SKM-1 (cell line): Measurements from ENCODE around the gene NLK.
"Not testable (repeated sequence)": the region's sequence is repeated elsewhere in the genome, so short reads cannot be mapped to it uniquely, and the experiment has no call there.

ENCODE experiments used
- DNase-seq: peaks from one replicate; lab custom pipeline; 2025; ENCODE audit not compliant: unreplicated experiment; lab: John Stamatoyannopoulos, UW

The NLK gene

DNA sequence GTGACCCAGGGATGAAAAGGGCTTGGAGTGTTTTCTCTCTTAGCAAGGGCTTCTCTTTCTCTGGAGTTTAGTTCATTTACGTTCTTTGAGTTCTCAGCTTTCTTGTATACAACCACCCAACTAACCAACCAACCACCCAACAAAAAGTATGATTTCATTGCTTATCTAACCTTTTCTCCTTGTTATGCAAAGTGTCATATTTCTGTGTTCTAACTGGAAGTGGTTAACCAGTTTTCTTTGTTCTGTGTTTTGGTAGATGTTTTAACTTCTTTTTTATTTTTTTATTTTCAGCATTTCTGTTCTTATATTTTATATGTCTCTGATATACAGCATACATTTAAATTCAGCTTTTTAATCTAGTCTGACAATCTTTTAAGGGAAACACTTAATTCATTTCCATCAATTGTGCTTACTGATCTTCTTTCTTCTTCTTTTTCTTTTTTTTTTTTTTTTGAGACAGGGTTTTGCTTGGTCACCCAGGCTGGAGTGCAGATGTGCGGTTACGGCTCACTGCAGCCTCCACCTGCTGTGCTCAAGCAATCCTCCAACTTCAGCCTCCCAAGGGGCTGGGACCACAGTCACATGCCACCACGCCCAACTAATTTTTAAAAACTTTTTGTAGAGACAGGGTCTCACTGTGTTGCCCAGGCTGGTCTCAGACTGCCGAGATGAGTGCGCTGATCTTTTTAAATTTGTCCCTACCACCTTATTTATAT, 29.6 kb downstream of the NLK start:
- DNase-seq: no peak

DNA sequence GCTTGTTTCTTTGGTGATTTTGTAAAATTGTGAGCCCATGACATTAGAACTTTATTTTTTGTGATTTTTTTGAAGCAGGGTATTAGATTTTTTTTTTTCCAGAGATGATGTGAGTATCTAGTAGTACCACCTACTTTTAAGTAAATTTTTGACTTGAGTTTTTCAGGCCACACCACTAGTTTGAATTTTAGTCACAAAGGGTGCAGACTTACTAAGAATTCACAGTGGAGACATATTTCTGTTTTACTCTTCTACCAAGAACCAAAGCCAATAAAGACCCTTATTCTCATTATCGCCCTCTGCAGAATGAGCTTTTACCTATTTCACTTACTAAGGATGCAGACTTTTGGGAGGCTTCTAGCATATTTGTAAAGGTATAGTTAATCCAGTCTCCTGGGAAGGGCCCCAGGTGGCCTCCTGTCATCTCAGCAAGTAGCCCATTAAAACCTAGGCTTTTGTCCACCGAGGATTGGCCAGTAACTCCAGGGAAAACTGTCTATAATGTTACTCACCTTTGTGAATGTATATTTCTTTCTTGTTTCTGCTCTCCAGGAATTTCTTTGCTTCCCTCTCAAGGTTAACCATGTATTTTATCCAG, 30.6 kb downstream of the NLK start:
- no peak for DNase-seq

GRCh38 chr17:28074010-28074409, 31.5 kb downstream of the NLK start:
- DNase-seq: no peak

GRCh38 chr17:28076144-28076543, 33.7 kb downstream of the NLK start:
- no peak for DNase-seq

- not testable (repeated sequence) for DNase-seq
Measured at GRCh38 chr17:28077140-28077539, 34.7 kb downstream of the NLK start.

DNA sequence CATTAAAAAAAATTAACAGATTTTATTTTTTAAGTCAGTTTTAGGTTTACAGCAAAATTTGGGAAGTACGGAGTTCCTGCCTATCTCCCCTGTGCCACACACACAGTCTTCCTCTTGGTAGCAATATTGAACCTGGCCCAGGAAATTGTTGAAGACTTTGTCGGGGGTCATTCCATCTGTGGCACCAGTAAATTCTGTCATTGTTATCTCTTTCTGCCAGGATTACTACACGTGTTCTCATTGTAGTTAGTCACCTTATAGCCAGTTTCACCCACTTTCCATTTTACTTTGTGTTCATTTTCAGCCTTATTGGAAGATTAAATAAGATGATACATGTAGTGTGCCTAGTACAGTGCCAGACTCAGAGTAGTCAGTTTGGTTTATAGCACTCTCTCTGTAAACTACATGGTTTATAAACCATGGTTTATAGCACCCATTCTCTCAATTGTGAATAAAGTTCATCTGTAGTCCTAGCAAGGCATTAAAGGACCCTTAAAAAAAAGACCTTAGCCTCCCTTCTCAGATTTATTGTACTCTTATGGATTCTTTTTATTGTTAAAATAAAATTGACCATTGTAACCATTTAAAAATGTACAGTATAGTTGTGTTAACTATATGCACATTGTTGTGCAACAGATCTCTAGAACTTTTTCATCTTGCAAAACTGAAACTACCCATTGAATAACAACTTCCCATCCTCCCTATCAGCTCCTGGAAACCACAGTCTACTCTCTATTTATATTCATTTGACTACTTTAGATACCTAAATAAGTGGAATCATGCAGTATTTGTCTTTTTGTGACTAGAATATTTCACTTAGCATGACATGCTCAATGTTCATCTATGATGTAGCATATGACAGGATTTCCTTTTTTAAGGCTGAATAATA, 36.1 kb downstream of the NLK start:
- DNase-seq: no peak

- DNase-seq: no peak
Measured at GRCh38 chr17:28081467-28081866, 39.0 kb downstream of the NLK start.

GRCh38 chr17:28085766-28086165, 43.3 kb downstream of the NLK start:
- DNase-seq: no peak

- DNase-seq: no peak
Measured at GRCh38 chr17:28086519-28086918, 44.0 kb downstream of the NLK start.

DNA sequence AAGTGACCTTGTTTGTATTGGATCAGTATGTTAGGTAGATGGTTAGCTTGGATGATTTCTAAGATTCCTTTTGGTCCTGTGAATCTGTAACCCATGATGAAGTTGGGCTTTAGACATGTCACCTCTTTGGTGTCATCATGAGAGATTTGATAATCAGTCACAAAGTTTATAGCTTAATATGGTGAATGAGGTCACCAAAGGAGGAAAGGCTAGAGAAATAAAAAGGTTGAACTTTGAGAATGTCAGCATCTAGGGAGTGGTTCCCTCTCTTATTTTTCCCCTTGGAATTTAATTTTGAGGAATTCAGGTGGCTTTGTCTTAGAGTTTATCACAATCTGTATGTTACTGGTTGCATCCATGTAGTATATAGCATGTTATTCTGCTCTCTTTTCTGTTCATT, 45.3 kb downstream of the NLK start:
- no peak for DNase-seq

DNA sequence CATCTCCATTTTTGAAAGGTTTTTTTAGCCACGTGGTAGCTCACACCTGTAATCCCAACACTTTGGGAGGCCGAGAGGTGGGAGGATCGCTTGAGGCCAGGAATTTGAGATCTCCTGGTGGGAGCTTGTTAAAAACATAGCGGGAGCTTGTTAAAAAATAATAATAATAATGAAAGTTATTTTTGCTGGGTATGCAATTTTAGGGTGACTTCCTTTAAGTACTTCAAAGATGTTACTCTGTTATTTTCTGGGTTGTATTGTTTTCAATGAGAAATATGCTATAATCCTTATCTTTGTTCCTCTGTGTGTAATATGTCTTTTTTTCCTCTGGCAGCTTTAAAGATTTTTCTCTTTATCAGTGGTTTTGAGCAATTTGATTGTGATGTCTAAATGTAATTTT, 48.1 kb downstream of the NLK start:
- DNase-seq: no peak

- DNase-seq: no peak
Measured at GRCh38 chr17:28092088-28092487, 49.6 kb downstream of the NLK start.

DNA sequence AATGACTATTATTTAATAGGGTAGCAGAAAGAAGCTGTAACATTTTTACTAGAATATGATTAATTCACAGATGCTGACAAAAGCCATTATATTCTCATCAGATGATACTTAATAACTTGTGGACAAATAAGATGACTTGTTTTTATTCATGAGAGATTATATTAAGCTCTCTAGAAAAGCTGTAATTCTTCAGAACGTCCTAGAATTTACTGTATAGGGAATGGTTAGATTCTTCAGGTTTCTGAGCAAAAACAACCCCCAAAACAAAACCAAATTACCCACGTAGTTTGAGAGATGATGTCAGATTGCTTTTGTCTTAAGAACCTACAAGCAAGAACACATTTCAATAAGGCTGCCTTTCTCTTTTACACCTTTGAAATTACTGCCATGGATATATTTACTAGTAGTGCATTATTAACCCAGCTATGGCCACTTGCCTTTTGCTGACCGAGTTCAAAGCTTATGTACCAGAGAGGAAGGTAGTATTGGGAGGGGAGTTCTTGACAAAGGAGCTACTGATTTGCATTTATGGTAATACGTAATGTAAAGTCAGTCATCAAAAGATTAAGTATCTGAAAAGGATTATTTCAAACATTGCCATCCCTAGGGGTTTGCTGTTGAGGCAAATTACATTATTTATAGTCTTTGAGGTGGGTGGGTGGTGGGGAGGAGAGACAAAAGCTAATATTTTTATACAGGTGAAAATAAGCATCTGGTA, 51.7 kb downstream of the NLK start:
- DNase-seq: no peak

DNA sequence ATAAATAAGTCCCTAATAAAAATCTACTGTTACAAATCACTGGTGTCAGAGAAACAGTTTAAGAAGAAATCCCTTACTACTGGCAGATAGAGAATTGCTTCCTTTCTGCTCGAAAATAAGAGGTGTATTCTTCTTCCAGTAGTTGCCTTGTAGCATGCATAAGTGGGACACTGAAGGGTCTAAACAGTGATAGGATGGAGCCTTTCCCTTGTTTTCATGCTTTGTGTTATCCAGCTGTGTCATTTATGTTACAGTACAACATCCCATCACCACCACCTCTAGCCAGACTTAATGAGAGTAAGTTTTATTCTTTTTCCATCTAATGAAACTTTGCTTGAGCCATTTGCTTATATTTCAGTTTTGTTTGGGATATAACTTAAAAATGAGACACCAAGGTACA, 54.3 kb downstream of the NLK start:
- DNase-seq: no peak

DNA sequence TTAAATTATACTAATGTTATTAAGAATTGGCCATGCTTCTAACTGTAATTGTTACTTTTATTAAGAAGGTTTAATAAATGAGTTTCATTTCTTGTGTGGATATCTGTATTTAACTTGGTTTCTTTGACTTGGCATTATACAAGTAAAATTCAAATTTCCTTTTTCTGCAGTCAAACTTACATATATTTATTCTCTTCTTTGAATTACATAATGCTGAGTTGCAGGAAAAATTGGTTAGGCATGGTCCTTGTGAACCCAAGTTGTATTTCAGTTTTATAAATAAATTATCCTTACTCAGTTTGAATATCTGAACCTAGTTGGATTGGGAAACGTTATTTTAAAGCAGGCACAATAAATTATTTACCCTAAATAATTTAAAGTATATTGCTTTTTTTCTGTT, 54.8 kb downstream of the NLK start:
- no peak for DNase-seq

DNA sequence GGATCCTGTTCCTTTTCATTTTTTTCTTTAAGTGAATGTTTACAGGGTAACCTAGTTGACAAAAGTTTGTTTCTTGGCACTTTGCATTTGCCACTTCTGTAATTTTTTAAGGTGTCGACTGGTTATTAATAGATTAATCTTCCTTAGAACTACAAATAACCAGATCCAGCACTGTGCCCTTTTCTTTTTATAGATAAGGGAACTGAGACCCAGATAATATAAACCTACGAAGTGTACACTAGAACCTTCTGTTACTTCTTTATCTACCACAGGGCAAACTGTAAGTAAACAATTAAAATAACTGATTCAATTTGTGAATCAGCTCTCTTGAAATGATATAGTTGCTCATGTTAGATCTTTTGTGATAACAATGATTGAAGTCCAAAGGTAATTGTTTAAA, 55.4 kb downstream of the NLK start:
- no peak for DNase-seq

DNA sequence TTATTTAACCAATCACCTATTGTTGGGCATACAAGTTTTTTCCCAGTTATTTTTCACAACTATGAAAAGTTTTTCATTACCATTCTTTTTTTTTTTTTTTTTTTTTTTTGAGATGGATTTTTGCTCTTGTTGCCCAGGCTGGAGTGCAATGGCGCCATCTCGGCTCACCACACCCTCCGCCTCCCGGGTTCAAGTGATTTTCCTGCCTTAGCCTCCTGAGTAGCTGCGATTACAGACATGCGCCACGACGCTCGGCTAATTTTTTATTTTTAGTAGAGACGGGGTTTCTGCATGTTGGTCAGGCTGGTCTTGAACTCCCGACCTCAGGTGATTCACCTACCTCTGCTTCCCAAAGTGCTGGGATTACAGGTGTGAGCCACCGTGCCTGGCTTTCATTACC, 56.1 kb downstream of the NLK start:
- not testable (repeated sequence) for DNase-seq

- no peak for DNase-seq
Measured at GRCh38 chr17:28100251-28100650, 57.8 kb downstream of the NLK start.

- no peak for DNase-seq
Measured at GRCh38 chr17:28100936-28101335, 58.5 kb downstream of the NLK start.

GRCh38 chr17:28101919-28102318, 59.4 kb downstream of the NLK start:
- no peak for DNase-seq

DNA sequence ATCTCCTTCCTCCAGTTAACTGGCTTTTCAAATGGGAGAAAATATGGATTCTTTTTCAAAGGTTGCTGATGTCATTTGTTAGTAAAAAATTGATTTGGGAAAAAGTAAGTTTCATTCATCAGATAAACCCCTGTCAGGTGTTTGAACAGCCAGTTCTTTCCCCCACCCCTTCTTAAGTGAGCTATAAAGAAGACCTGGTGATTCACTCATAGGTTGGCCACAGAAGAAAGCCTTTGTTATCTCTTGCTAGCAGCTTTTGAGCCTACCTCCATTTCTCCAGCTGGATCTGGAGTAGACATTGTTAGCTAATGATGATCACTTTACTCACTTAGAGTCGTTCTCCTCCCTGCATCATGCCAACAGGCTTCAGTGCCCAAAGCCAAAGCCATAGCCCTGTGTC, 63.0 kb downstream of the NLK start:
- DNase-seq: no peak
